GM21528 (cell line): ENCODE results near the gene ZNRF1.

Source experiments
- ATAC-seq: cut with Tn5 transposase; IDR thresholded peaks from one replicate; pipeline ENCODE4 v1.9.1; 2021; ENCODE audit warnings: mild to moderate bottlenecking, moderate library complexity; ENCODE audit not compliant: unreplicated experiment, low FRiP score

Gene ZNRF1

DNA sequence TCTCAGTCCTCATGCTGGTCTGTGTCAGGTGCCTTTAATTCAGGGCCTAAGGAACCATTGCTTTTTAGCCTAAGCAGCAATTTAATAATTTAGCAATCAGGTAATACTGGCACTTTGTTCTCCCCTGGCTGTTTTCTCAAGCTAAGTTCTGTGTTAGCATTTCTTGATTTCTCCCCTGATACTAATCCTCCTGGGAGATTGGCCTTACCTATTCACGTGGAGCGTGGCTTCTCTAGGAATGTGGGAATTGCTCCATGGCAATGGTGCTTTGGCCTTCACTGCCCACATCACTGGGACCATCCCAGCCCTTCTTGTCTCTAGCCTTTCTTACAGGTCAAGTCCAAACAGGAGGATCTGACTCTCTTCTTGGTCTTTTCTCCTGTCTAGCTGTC lies 55.7 kb downstream of the ZNRF1 start:
- ATAC-seq, result no peak

GRCh38 chr16:75058806-75059205 lies 60.0 kb downstream of the ZNRF1 start:
- no peak for ATAC-seq

- ATAC-seq, result no peak
These were observed 60.6 kb downstream of the ZNRF1 start for GRCh38 chr16:75059411-75059810.

DNA sequence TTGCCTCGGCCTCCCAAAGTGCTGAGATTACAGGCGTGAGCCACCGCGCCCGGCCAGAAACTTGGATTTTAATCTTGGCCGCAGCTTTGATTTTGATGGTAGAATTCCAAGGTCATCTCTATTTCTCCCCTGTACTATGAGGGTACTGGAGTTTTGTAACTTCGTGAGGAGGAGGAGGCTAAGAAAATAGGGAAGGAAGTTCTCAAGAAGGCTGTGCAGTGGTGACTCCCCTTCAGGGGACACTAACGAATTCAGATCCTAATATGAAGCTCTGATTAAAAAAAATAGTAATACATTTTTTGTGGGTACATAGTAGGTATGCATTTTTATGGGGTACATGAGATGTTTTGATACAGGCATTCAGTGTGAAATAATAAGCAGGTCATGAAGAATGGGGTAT lies 61.9 kb downstream of the ZNRF1 start:
- ATAC-seq, result no peak

DNA sequence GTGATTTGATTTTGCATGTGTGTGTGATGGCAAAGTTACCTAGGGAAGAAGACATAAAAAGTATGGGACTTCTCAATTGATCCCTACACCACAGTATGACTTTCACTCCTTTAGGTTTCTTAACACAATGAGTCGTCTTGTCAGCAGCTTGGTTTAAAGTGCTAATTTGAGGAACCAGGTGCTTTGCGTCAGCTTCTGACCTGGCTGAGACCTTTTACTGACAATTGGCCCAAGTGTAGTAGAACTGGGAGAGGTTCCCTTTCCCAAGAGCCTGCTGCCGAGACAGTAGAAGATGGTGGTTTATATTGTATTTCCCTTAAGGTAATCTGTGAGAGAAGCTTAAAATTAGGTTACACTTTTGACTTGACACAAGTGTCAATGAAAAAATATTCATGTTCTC lies 62.8 kb downstream of the ZNRF1 start:
- no peak for ATAC-seq

DNA sequence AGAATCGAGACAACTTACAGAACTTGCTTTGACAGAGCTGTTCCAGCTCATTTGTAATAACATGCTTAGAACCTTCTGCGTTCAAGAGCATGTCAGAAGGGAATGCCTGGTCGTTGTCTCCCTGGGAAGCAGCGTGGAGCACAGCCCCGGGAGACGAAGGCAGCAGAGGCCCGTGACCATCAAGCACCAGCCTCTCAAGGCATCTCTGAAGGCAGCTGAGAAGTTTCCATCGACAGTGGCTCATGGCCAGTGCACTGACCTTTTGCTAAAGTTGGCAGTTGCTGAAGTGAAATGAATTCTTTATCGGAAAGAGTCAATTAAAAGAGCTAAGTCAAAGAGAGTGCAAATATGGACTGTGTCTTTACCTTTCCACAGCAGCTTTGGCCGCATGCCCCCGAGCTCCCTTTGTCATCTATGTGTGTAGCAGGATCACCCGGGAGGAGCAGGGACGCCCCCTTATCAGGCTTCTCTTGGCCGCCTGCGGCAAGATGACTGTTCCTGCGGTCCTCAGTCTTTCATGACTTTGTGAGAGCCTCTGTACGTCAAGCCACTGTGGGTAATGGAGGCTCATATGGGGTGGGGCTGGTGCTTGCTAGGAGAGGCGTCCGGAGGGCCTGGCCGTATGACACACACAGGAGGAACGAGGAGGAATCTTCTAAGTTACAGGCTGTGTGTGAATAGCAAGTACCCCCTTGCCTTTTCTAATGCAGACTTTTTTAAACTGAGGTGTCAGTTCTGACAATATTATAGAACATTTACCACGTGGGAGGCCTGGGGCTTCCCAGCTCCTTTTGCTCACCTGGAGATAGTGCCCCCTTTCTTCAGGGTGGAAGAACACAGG lies 63.5 kb downstream of the ZNRF1 start:
- no peak for ATAC-seq

DNA sequence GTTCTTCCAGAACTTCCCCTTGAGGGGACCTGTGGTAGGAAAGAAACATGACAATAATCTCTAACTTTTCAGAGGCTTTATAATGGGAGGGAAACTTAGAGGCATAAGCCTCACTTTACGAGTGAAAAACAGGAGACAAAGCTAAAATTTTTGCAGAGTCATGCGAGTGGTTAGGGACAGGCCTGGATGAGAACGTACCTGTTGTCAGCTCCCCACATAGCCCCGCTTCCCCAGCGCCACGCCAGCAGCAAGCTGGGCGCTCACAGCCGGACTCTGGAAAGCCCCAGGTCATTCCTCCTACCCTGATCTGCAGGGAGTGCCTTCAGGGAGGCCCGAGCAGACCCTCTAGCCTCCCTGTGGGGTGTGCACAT lies 64.1 kb downstream of the ZNRF1 start:
- ATAC-seq, result no peak

DNA sequence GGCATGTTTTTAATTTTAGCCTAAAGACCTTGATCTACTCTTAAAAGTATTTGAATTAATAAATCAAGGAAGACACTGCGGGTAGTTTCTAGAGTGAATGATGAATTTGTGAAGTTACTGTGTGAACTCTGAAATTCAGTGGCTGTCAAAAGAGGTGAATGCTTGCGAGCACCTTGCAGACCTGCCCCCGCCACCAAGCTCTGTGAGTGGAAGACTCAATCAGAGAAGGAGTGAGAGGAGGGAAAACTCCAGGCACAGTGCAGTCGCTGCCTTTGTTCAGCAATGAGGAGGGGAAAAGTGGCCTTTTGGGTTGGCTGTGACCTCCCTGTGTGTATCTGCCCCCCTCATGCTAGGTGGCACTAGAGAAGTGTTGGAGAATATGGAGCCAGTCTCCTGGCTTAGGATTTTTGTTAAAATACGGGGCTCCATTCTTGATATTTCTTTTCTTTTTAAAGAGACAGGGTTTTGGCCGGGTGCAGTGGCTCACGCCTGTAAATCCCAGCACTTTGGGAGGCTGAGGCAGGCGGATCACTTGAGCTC lies 64.8 kb downstream of the ZNRF1 start:
- no peak for ATAC-seq

GRCh38 chr16:75064403-75065148 lies 65.8 kb downstream of the ZNRF1 start:
- ATAC-seq, result no peak

GRCh38 chr16:75065149-75065505 lies 66.3 kb downstream of the ZNRF1 start:
- ATAC-seq, result no peak

- no peak for ATAC-seq
These were observed 66.8 kb downstream of the ZNRF1 start for GRCh38 chr16:75065521-75066149.

DNA sequence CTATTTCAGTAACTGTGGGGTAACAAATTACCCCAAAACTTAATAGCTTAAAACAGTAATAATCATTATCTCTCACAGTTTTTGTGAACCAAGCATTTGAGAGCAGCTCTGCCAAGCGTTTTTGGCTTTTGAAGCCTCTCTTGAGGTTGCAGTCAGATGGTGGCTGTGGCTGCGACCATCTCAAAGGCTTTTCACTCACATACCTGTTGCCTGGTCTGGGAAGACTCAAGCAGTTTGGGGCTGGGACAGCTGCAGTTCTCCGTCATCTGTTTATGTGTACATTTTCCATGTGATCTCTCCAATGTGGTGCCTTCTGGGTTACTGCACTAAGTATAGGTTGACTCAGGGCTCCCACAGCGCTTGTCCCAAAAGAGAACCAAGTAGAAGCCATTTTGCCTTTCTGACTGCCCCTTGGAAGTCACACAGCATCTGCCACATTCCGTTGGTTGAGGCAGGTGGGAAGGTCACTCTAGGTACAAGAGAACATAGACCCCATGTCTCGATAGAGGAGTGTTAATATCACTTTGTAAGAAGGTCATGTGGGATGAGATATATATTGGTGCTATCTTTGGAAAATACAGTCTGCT lies 68.1 kb downstream of the ZNRF1 start:
- no peak for ATAC-seq

DNA sequence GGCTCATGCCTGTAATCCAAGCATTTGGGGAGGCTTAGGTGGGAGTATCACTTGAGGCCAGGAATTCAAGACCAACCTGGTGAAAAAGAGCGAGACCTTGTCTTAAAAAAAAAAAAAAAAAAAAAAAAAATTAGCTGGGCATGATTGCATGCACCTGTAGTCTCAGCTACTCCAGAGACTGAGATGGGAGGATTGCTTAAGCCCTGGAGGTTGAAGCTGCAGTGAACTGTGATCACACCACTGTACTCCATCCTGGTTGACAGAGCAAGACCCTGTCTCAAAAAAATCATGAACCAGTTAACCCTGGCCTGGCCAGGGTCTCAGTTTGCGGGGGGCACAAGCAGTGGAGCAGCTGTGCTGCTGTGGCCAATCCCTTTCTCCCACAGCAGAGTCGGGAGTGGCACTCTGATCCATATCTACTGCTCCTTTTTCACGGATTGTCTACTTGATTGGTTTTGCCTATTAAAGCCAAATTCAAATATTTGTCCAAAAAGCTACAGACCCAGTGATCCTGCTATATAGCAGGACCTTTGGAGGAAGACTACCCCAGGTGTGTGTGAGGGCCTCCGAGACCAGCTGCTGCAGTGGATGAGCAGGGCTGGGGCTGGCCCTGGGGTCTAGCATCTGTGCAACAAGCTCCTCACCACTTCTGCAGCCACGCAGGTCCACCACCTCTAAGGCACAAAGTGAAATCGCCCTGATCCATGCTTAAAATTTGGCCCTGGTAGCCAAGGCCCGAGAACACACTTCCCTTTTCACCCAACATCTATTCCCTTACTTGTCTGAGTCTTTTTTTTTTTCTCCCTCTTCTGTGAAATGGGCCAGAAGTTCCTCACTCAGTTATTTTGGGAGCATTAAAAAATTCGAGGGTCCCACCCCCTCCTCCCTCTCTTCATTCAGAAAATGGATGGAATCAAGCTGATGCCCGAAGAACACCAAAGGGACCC lies 69.5 kb downstream of the ZNRF1 start:
- ATAC-seq, result no peak

DNA sequence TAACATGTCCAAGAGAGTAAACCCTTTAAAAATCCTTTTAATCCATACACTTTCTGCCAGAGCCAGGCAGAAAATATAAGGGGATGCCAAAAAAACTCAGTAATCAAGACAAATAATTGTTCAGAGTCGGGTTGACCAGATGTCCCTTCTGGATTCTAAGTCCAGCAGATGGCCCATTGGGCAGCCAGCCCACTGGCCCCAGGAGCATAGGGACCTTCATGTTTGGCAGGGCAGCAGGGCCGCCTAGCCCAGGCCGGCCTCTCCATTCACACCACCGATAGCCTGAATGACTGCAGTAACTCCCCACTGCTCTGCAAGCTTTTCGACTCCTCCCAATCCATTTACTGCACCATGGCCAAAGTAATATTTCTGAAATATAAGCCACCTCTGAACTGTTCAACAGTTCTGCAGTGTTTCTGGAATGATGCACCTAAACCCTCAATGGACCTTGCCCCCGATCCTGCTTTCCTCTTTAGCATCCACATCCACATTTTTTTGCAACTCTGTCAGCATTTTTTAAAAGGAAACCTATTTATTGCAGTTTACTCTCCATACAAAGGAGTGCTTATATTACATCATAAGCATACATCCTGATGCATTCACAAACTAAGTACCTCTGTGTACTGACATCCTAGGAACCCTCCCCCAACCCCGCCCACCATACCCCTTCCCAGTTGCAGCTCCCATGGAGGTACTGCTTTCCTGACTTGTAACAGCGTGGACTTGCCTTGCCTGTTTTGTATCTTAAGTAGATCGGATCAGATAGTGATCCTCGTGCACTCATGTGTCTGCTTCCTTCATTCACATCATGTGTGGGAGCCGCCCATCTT lies 71.4 kb downstream of the ZNRF1 start:
- ATAC-seq, result no peak

DNA sequence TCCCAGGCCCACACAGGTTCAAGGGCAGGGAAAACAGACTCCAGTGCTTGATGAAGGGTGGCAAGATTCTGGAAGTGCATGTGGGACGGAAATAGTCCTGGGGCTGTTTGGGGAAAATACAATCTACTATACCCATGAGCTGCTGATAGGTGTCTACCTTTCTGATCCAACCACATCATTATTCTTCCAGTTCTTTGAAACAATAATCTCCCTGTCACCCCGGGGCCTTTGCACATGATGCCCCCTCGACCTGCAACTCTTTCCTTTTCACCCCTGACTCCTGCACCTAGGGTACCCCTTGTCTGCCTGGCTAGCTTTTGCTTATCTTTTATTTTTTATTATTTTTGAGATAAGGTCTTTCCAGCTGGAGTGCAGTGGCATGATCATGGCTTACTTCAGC lies 72.8 kb downstream of the ZNRF1 start:
- ATAC-seq, result no peak

- ATAC-seq, result no peak
These were observed 73.6 kb downstream of the ZNRF1 start for GRCh38 chr16:75072239-75072947.

GRCh38 chr16:75073545-75074303 lies 74.9 kb downstream of the ZNRF1 start:
- ATAC-seq, result no peak

DNA sequence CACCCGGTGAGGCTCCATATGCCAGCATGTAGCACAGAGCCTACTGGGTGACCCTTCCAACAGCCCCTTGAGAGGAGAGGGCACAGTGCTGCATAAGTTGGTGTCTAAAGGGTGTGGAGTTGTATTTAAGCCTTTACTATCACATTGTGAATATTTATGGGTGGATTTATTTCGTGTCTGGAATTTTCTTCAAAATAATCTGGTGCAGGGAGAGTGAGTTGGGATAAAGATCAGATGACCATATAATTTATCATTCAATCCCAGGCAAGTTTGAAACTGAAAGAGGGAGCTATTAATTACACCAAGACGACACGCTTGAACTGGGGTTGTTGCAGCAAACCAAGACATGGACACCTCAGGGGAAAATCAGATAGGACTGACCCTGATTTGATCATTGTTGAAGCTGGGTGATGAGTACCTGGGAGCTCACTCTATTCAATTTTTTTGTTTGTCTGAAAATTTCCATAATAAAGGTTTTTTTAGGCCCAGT lies 75.5 kb downstream of the ZNRF1 start:
- no peak for ATAC-seq
